ENCODE data around the gene KLK10.

Gene KLK10

DNA sequence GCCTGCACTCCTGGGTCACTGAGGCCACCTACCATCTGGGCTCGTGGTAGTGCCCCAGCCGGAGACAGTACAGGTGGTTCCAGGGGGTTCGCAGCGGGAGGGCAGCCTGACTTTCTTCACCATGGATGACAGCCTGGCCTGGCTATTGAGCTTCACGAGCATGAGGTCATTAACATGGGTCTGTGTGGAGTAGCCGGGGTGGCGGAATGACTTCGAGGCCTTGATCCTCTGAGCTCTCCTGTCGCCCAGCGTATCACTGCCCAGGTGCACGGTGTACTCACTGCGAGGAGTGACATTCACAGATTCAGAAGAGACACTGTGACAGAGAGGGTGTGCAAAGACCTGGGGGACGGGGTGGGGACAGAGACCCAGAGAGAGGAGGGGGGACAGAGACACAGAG, 39.3 kb downstream of the KLK10 start:
- peaks cover 62% of the 10 kb centered on the region for H3K27me3 ChIP-seq
- H3K9me3 ChIP-seq = no peaks in the 10 kb centered on the region
- H3K36me3 ChIP-seq = no peaks in the 10 kb centered on the region
- no peak overlapping the region for H3K4me3 ChIP-seq (ENCODE audit: low read depth in 1 of 2, low read length in 1 of 2)
- no peaks in the 10 kb centered on the region for H3K4me1 ChIP-seq (ENCODE audit: control insufficient read depth in 1 of 2, insufficient read depth in 1 of 2, low read depth in 1 of 2, low read length in 1 of 2)
- H3K27ac ChIP-seq = no peak overlapping the region
- TF ChIP-seq, protein P1, sequence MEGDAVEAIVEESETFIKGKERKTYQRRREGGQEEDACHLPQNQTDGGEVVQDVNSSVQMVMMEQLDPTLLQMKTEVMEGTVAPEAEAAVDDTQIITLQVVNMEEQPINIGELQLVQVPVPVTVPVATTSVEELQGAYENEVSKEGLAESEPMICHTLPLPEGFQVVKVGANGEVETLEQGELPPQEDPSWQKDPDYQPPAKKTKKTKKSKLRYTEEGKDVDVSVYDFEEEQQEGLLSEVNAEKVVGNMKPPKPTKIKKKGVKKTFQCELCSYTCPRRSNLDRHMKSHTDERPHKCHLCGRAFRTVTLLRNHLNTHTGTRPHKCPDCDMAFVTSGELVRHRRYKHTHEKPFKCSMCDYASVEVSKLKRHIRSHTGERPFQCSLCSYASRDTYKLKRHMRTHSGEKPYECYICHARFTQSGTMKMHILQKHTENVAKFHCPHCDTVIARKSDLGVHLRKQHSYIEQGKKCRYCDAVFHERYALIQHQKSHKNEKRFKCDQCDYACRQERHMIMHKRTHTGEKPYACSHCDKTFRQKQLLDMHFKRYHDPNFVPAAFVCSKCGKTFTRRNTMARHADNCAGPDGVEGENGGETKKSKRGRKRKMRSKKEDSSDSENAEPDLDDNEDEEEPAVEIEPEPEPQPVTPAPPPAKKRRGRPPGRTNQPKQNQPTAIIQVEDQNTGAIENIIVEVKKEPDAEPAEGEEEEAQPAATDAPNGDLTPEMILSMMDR (IDR thresholded peaks at IDR 0.05) = no peak

DNA sequence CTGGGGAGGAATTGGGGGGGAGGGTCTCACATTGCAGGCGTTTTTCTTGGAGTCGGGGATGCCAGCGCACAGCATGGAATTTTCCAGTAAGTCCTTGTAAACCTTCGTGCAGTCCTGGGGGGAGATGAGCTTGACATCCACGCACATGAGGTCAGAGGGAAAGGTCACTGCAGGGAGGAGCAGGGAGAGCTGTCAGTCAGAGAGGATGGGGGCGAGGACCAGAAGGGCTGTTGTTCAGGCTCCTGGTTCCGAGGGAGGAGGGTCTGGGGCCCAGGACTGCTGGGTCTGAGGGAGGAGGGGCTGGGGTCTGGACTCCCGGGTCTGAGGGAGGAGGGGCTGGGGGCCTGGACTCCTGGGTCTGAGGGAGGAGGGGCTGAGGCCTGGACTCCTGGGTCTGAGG, 39.8 kb downstream of the KLK10 start:
- Histone ChIP-seq H3K4me1 (ENCODE audit: control insufficient read depth in 1 of 2, insufficient read depth in 1 of 2, low read depth in 1 of 2, low read length in 1 of 2) (no peaks in the 10 kb centered on the region), H3K36me3 (no peaks in the 10 kb centered on the region), H3K4me3 (ENCODE audit: low read depth in 1 of 2, low read length in 1 of 2) (no peak overlapping the region), H3K9me3 (no peaks in the 10 kb centered on the region), H3K27ac (no peak overlapping the region), H3K27me3 (peaks cover 58% of the 10 kb centered on the region)
- TF ChIP-seq, protein P1 (IDR thresholded peaks at IDR 0.05) = no peak

DNA sequence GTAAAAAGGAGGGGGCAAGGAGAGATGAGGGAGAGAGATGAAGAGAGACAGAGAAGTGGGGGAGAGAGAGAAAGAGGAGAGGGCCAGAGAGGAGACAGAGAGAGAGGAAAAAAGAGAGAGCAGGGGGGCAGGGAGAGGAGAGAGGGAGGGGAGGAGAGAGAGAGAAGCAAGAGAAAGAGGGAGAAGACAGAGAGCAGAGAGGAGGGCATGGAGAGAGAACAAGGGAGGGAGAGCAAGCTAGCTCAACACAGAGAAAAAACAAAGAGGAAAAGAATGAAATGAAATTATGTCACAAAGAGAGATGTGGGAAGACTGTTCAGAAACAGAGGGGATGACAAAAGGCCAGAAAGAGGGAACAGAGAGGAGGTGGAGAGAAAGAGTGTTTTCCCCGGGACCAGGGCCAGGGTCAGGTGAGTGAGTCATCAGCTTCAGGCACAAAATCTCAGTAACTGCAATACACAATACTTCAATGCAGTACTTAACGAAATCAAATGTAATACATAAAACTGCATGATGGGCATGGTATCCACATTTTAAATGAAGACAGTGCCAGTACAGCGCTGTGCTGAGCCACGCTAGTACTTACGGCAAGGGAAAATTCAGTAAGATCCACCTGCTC, 40.6 kb downstream of the KLK10 start:
- Histone ChIP-seq H3K9me3 (no peaks in the 10 kb centered on the region), H3K36me3 (no peaks in the 10 kb centered on the region), H3K27me3 (peaks cover 49% of the 10 kb centered on the region), H3K27ac (no peak overlapping the region), H3K4me3 (ENCODE audit: low read depth in 1 of 2, low read length in 1 of 2) (no peak overlapping the region), H3K4me1 (ENCODE audit: control insufficient read depth in 1 of 2, insufficient read depth in 1 of 2, low read depth in 1 of 2, low read length in 1 of 2) (no peaks in the 10 kb centered on the region)
- TF ChIP-seq, protein P1 (IDR thresholded peaks at IDR 0.05) = no peak

GRCh38 chr19:50977626-50978025, 41.9 kb downstream of the KLK10 start:
- Histone ChIP-seq H3K27ac (no peak overlapping the region), H3K9me3 (no peaks in the 10 kb centered on the region), H3K4me3 (ENCODE audit: low read depth in 1 of 2, low read length in 1 of 2) (no peak overlapping the region), H3K36me3 (no peaks in the 10 kb centered on the region), H3K27me3 (peaks cover 40% of the 10 kb centered on the region), H3K4me1 (ENCODE audit: control insufficient read depth in 1 of 2, insufficient read depth in 1 of 2, low read depth in 1 of 2, low read length in 1 of 2) (no peaks in the 10 kb centered on the region)
- TF ChIP-seq, protein P1 (IDR thresholded peaks at IDR 0.05) = no peak

DNA sequence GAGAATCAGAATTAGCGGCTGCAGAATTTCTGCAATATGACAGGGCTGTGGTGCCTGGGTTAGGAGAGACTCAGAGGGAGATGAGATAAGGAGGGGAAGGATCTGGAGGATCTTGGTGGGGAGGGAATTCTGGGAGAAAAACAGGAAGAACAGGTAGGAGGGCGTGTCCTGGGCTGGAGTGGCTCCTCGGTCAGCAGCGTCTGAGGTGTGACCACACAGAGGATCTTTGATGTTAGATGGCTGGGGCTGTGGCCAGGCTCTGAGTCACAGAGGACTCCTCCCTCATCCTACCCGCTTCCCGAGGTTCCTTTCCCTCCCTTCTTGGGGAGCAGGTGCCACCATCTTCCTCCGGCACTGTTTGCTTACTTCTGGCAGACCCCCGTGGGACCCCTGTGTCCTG, 43.7 kb downstream of the KLK10 start:
- Histone ChIP-seq H3K4me1 (ENCODE audit: control insufficient read depth in 1 of 2, insufficient read depth in 1 of 2, low read depth in 1 of 2, low read length in 1 of 2) (no peaks in the 10 kb centered on the region), H3K27ac (no peak overlapping the region), H3K36me3 (no peaks in the 10 kb centered on the region), H3K27me3 (peaks cover 36% of the 10 kb centered on the region), H3K9me3 (no peaks in the 10 kb centered on the region), H3K4me3 (ENCODE audit: low read depth in 1 of 2, low read length in 1 of 2) (no peak overlapping the region)
- TF ChIP-seq, protein P1 (IDR thresholded peaks at IDR 0.05) = no peak

All from neutrophil (primary cell).